Mucosa of rectum (tissue), 2 donors: ENCODE data around the gene PRTN3.
A peak's percentile ranks its signal among the peaks of the same experiment; 100 is the strongest.
"Not testable (repeated sequence)": the region's sequence is repeated elsewhere in the genome, so short reads cannot be mapped to it uniquely, and the experiment has no call there.

Experiments
- H3K27ac ChIP-seq, 2 donors: one replicate each; pipeline ENCODE4 v1.7.0; 2013; ENCODE audit warnings: inconsistent platforms in 2 of 2, low read depth in 2 of 2, low read length in 2 of 2
- H3K27me3 ChIP-seq, 2 donors: one replicate each; pipeline ENCODE4 v1.7.0; 2013; ENCODE audit warnings: low read length in 2 of 2; ENCODE audit not compliant: control insufficient read depth in 2 of 2, insufficient read depth in 2 of 2
- H3K36me3 ChIP-seq, 2 donors: one replicate each; pipeline ENCODE4 v1.7.0; 2013; ENCODE audit warnings: low read length in 2 of 2; ENCODE audit not compliant: control insufficient read depth in 2 of 2, insufficient read depth in 2 of 2
- H3K4me1 ChIP-seq, 2 donors: one replicate each; pipeline ENCODE4 v1.7.0; 2013; ENCODE audit warnings: low read length in 2 of 2, mild to moderate bottlenecking in 1 of 2; ENCODE audit not compliant: control insufficient read depth in 2 of 2, insufficient read depth in 2 of 2
- H3K4me3 ChIP-seq, 2 donors: one replicate each; pipeline ENCODE4 v1.7.0; 2013; ENCODE audit warnings: low read length in 2 of 2
- H3K9ac ChIP-seq, 2 donors: one replicate each; pipeline ENCODE4 v1.7.0; 2013; ENCODE audit warnings: low read length in 2 of 2, low read depth in 1 of 2, mild to moderate bottlenecking in 1 of 2
- H3K9me3 ChIP-seq, 2 donors: one replicate each; pipeline ENCODE4 v1.7.0; 2013; ENCODE audit warnings: low read length in 2 of 2; ENCODE audit not compliant: control insufficient read depth in 2 of 2
- donor health status: healthy.
- donor health status: Normal muscosa, but diverticular disease.

PRTN3 gene

DNA sequence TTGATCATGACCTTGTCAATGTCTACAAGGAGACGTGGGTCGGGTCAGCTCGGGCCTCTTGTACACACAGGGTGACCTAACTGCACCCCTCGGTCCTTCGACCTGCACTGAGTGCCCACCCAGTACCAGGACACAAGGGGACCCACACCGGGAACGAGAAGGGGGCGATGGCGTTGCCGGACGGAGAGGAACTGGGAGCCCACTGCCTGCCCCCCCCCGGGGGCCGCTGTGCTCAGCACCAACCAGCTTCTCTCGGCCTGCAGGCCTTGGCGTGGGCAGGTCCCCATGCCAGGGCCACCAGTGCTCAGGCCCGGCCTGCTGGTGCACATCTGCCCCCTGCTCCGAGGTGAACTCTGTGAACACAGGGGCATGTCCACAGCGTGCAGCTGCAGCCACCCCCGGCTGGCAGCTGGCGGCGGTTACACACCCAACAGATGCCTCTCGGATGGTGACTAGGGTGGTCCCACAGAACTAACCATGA, 32.8 kb downstream of the PRTN3 start:
- H3K9ac ChIP-seq, result no peak overlapping the region
- H3K4me1 ChIP-seq, result peaks cover 11 to 18% of the 10 kb centered on the region in 2 donors
- no peaks in the 10 kb centered on the region for H3K27me3 ChIP-seq
- H3K27ac ChIP-seq, result peak overlapping the region; percentile 88 to 97
- no peaks in the 10 kb centered on the region for H3K9me3 ChIP-seq
- H3K36me3 ChIP-seq, result peaks cover 10% of the 10 kb centered on the region in 2 donors
- no peak overlapping the region for H3K4me3 ChIP-seq

DNA sequence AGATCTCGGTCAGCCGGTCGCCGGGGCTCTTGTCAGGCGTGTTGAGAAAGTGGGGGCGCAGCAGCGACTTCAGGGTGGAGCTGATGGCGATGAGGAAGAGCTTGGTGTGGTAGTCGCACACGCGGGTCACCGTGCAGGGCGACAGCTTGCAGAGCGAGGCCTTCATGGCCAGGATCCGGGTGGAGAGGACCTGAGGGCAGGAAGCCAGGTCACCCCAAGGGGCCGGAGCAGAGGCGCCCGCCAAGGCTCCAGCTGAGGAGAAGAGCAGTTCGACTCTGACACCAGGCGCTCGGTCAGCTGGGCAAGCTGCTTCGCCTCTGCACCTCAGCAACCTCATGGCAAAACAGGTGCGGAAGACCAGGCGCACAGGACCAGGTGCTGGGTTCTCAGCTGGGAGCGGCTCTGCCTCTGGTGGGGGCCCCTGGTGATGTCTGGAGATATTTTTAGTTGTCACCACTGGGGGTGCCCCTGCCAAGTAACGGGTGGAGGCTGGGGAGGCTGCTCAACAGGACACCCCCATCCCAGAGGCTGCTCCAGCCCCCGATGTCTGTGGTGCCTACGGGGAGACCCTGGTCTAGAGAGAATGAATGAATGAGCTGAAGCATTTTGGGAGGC, 34.6 kb downstream of the PRTN3 start:
- peaks cover 7 to 8% of the 10 kb centered on the region in 2 donors for H3K4me1 ChIP-seq
- no peaks in the 10 kb centered on the region for H3K27me3 ChIP-seq
- H3K9me3 ChIP-seq, result no peaks in the 10 kb centered on the region
- H3K27ac ChIP-seq, result no peak overlapping the region
- H3K36me3 ChIP-seq, result peaks cover 10 to 16% of the 10 kb centered on the region in 2 donors
- no peak overlapping the region for H3K9ac ChIP-seq
- H3K4me3 ChIP-seq, result no peak overlapping the region

DNA sequence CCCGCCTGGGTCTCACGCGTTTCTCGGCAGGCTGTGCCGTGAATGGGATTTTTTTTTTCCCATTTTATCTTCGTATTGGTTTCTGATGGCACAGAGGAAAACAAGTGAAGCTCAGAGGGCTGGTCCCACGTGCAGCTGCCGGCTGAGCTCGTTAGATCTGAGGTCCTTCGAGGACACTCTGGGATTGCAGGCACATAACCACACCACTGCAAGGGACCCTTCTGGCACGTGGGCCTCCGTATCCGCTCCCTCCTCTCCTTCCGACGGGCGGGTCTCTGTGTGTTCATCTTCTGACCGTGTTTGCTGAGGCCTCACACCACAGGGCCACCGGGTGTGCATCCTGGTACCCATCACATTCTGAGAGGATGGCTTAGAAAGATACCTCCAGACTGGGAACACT, 35.3 kb downstream of the PRTN3 start:
- Histone ChIP-seq H3K36me3 (peaks cover 12 to 19% of the 10 kb centered on the region in 2 donors), H3K9ac (no peak overlapping the region), H3K27me3 (no peaks in the 10 kb centered on the region), H3K4me1 (peaks cover 7 to 8% of the 10 kb centered on the region in 2 donors), H3K27ac (no peak overlapping the region), H3K9me3 (no peaks in the 10 kb centered on the region), H3K4me3 (no peak overlapping the region)

DNA sequence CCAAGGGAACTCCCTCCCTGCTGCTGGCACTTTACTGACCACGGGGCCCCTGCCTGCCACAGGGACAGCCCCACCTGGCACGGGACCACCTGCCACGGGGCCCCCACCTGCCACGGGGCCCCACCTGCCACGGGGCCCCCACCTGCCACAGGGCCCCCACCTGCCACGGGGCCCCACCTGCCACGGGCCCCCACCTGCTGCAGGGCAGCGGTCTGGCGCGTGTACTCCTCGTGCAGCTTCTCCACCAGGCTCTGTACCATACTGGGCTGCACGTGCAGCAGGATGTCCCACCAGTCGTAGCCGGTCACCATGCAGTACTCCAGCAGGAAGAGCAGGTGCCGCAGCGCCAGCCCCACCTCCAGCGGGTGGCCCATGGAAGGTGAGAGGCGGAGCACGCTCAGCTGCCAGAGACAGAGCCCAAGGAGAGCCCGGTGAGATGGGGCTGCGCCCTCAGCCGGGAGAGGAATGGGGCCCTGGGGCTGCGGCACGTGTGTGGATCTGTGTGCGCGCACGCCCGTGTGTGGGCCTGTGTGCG, 36.0 kb downstream of the PRTN3 start:
- H3K36me3 ChIP-seq, result peaks cover 20 to 27% of the 10 kb centered on the region in 2 donors

DNA sequence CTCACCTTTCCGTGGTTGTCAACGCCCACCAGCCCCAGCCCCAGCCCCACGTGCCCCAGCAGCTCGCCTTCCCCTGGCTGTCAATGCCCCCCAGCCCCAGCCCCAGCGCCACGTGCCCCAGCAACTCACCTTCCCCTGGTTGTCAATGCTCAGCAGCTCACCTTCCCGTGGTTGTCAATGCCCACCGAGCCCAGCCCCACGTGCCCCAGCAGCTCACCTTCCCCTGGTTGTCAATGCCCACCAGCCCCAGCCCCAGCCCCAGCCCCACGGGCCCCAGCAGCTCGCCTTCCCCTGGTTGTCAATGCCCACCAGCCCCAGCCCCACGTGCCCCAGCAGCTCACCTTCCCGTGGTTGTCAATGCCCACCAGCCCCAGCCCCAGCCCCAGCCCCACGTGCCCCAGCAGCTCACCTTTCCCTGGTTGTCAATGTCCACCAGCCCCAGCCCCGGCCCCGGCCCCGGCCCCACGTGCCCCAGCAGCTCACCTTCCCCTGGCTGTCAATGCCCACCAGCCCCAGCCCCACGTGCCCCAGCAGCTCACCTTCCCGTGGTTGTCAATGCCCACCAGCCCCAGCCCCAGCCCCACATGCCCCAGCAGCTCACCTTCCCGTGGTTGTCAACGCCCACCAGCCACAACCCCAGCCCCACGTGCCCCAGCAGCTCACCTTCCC, 37.3 kb downstream of the PRTN3 start:
- not testable (repeated sequence) for H3K9me3 ChIP-seq, H3K27ac ChIP-seq, H3K4me1 ChIP-seq, H3K9ac ChIP-seq, H3K4me3 ChIP-seq, H3K27me3 ChIP-seq
- peaks cover 28 to 38% of the 10 kb centered on the region in 2 donors for H3K36me3 ChIP-seq

More for the DNA sequence above, 36.0 kb downstream of the PRTN3 start:
- no peak overlapping the region for H3K27ac ChIP-seq
- no peak overlapping the region for H3K9ac ChIP-seq
- no peak overlapping the region for H3K4me3 ChIP-seq
- H3K4me1 ChIP-seq, result peaks cover 5 to 7% of the 10 kb centered on the region in 2 donors
- no peaks in the 10 kb centered on the region for H3K27me3 ChIP-seq
- H3K9me3 ChIP-seq, result no peaks in the 10 kb centered on the region

DNA sequence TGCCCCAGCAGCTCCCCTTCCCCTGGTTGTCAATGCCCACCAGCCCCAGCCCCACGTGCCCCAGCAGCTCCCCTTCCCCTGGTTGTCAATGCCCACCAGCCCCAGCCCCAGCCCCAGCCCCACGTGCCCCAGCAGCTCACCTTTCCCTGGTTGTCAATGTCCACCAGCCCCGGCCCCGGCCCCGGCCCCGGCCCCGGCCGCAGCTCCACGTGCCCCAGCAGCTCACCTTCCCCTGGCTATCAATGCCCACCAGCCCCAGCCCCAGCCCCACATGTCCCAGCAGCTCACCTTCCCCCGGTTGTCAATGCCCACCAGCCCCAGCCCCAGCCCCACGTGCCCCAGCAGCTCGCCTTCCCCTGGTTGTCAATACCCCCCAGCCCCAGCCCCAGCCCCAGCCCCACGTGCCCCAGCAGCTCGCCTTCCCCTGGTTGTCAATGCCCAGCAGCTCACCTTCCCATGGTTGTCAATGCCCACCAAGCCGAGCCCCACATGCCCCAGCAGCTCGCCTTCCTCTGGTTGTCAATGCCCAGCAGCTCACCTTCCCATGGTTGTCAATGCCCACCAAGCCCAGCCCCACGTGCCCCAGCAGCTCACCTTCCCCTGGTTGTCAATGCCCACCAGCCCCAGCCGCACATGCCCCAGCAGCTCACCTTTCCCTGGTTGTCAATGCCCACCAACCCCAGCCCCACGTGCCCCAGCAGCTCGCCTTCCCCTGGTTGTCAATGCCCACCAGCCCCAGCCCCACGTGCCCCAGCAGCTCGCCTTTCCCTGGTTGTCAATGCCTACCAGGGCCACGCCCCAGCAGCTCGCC, 38.2 kb downstream of the PRTN3 start:
- H3K9ac ChIP-seq, H3K4me3 ChIP-seq: not testable (repeated sequence)
- H3K36me3 ChIP-seq, result peaks cover 28 to 44% of the 10 kb centered on the region in 2 donors

DNA sequence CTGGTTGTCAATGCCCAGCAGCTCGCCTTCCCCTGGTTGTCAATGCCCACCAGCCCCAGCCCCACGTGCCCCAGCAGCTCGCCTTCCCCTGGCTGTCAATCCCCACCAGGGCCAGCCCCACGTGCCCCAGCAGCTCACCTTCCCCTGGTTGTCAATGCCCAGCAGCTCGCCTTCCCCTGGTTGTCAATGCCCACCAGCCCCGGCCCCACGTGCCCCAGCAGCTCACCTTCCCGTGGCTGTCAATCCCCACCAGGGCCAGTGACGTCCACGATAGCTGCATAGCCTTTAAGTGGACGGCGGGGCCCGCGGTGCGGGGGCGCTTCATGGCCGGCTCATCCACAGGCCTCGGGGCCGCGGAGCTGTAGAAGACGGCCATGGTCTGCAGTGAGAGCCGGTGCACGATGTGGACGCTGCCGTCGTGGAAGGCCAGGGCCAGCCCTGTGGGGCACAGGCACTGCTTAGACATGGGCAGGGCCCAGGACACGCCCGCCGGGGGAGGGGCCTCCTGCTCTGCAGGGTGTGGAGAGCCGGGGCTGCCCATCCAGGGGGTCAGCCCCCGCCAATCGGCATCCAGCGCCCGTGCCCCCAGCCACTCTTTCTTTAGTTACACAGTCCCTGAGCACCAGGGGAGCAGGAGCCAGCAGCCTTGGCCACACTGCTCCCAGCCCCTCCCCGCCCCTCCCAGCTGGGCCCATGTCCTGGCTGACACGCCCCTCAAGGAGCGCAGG, 39.1 kb downstream of the PRTN3 start:
- Histone ChIP-seq H3K9ac (no peak overlapping the region), H3K27ac (no peak overlapping the region), H3K9me3 (no peaks in the 10 kb centered on the region), H3K4me3 (no peak overlapping the region), H3K4me1 (no peaks in the 10 kb centered on the region), H3K36me3 (peaks cover 28 to 46% of the 10 kb centered on the region in 2 donors), H3K27me3 (no peaks in the 10 kb centered on the region)

More for the DNA sequence above, 38.2 kb downstream of the PRTN3 start:
- H3K4me1 ChIP-seq, H3K9me3 ChIP-seq, H3K27ac ChIP-seq, H3K27me3 ChIP-seq: not testable (repeated sequence)

DNA sequence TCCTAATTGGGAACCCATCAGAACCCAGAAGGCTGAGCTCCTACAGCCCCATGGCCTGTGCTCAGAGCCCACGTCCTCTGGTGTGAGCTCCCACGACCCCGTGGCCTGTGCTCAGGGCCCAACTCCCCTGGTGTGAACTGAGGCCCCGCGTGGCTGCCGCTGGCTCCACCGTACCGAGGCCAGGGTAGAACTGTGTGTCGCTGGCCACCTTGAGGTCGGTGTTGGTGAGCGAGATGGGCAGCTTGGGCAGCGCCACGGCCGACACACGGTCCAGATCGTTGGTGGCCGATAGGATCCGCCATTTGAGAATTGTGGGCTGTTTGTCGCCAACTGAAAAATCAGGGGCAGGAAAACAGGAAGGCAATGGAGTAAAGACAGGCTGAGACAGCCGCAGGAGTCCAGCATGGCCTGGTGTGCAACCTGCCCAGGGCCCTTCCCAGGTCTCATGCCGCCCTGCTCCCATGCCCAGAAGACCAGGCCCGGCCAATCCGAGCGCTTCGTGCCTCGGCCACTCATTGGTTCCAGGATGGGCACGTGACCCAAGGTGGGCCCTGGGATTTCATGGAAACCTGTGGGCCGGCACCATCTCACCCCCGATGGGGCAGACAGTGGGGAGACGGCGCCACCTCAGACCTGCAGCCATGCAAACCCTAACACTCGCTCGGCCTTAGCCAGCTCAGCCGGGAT, 40.7 kb downstream of the PRTN3 start:
- Histone ChIP-seq H3K9ac (no peak overlapping the region), H3K27ac (no peak overlapping the region), H3K4me3 (no peak overlapping the region), H3K9me3 (no peaks in the 10 kb centered on the region), H3K27me3 (no peaks in the 10 kb centered on the region), H3K36me3 (peaks cover 34 to 53% of the 10 kb centered on the region in 2 donors), H3K4me1 (no peaks in the 10 kb centered on the region)

DNA sequence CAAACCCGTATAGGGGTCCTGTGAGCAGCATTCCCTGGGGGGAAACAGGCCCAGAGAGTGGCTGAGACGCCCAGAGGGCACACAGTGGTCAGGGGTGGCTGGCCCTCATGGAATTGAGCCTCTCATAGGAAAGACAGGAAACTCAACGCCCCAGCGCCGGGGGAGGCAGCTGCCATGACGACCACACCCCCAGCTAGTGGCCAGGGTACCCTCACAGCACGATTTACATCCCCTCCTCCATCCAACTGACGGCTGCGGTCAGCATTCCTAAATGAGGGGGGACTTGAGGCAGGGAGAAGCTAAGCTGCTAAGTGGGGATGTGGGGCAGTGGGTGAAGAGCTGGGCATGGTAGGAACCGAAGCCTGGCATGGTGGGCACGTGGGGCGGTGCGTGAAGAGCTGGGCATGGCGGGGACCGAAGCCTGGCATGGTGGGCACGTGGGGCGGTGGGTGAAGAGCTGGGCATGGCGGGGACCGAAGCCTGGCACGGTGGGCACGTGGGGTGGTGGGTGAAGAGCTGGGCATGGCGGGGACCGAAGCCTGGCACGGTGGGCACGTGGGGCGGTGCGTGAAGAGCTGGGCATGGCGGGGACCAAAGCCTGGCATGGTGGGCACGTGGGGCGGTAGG, 42.2 kb downstream of the PRTN3 start:
- peaks cover 39 to 57% of the 10 kb centered on the region in 2 donors for H3K36me3 ChIP-seq
- no peak overlapping the region for H3K9ac ChIP-seq
- H3K9me3 ChIP-seq, result no peaks in the 10 kb centered on the region
- no peak overlapping the region for H3K4me3 ChIP-seq
- no peak overlapping the region for H3K27ac ChIP-seq
- no peaks in the 10 kb centered on the region for H3K27me3 ChIP-seq
- no peaks in the 10 kb centered on the region for H3K4me1 ChIP-seq
